Endometrium (tissue), 2 donors: ENCODE results near the gene BCL7A.
"Not testable (repeated sequence)": the region's sequence is repeated elsewhere in the genome, so short reads cannot be mapped to it uniquely, and the experiment has no call there.

Experiments used
- FAIRE-seq: peaks from 2 replicates; lab custom pipeline; 2012; peaks lifted over from hg19 to GRCh38; lab: Jason Lieb, UNC
- donor health status: control.
- donor health status: control.

Gene BCL7A

GRCh38 chr12:122021822-122022392 is at the start of gene BCL7A:
Gene BCL7A (plus strand): TSS chr12:122021884. CDS start chr12:122022092, 208 bp downstream.
- FAIRE-seq, result no peak

GRCh38 chr12:121974026-121974985 is 47.4 kb upstream of the BCL7A start:
- FAIRE-seq, result no peak

- no peak for FAIRE-seq
Measured at GRCh38 chr12:121975021-121975420, 46.7 kb upstream of the BCL7A start.

DNA sequence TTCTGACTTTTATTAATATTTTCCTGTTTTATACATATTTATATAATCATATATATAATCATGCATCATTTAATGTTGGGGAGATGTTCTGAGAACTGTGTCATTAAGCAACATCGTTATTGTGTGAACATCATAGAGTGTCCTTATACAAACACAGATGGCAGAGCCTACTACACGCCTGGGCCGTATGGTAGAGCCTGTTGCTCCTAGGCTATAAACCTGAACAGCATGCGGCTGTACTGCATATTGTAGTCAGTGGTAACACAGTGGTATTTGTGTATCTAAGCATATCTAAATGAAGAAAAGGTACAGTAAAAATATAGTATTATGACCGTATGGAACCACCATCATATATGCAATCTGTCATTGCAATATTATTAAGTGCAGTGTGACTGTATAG is 44.7 kb upstream of the BCL7A start:
- no peak for FAIRE-seq

GRCh38 chr12:121980191-121980891 is 41.3 kb upstream of the BCL7A start:
- FAIRE-seq, result no peak

DNA sequence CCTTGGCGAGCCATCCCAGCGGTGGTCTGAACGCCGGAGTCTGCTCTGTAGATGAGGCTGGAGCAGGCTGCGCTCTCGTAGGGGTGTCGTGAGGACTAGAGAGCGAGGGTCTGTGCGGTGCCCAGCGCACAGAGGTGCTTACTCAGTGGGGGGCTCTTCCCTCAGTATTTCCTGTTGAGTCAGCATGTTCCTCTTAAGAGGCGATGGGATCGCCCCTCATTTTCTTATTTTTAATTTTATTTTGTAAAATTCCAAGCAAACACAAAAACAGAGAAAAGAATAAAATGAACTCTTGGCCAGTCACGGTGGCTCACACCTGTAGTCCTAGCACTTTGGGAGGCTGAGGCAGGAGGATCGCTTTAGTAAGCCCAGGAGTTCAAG is 40.8 kb upstream of the BCL7A start:
- FAIRE-seq, result no peak

GRCh38 chr12:121981456-121981855 is 40.2 kb upstream of the BCL7A start:
- no peak for FAIRE-seq

DNA sequence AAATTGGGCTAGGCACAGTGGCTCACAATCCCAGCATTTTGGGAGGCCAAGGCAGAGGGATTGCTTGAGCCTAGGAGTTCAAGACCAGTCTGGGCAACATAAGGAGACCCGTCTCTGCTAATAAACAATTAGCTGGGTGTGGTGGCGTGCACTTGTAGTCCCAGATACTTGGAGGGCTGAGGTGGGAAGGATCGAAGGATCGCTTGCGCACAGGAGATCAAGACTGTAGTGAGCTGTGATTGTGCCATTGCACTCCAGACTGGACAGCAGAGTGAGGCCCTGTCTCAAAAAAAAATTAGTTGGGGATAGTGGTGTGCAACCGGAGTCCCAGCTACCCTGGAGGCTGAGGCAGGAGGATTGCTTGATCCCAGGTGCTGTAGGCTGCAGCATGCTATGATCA is 38.7 kb upstream of the BCL7A start:
- FAIRE-seq, result no peak

- no peak for FAIRE-seq
Measured at GRCh38 chr12:121983536-121984210, 38.0 kb upstream of the BCL7A start.

DNA sequence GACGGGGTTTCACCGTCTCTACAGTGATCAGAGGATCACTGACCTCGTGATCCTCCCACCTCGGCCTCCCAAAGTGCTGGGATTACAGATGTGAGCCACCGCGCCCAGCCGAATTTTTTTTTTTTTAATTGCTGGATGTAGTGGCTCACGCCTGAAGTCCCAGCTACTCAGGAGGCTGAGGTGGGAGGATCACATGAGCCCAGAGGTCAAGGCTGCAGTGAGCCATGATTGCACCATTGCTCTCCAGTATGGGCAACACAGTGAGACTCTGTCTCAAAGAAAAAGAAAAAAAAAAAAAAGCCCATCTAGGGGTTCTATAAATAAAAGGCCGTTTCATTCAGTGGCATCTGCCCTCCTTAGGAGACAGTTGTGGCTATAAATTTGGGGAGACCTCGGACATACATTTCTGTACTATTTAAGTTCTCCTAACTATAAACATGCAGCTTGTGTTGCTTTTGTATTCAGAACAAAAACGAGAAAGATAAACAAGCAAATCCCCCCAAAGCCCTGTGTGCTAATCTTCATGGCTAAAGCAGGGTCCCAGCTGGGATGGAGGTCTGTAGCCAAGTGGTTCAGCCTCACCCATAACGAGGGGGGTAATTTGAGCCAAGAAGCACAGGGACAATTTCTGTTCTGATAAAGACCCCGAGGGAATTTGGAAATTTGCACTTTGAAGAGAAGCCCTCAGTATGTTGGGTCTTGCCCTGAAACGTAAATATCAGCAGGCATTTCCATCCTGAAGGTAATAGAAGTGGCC is 35.0 kb upstream of the BCL7A start:
- no peak for FAIRE-seq

GRCh38 chr12:121988519-121988918 is 33.2 kb upstream of the BCL7A start:
- not testable (repeated sequence) for FAIRE-seq

- no peak for FAIRE-seq
Measured at GRCh38 chr12:121989276-121990113, 32.2 kb upstream of the BCL7A start.

GRCh38 chr12:121990114-121990647 is 31.5 kb upstream of the BCL7A start:
- no peak for FAIRE-seq

- no peak for FAIRE-seq
Measured at GRCh38 chr12:121990692-121991603, 30.7 kb upstream of the BCL7A start.

DNA sequence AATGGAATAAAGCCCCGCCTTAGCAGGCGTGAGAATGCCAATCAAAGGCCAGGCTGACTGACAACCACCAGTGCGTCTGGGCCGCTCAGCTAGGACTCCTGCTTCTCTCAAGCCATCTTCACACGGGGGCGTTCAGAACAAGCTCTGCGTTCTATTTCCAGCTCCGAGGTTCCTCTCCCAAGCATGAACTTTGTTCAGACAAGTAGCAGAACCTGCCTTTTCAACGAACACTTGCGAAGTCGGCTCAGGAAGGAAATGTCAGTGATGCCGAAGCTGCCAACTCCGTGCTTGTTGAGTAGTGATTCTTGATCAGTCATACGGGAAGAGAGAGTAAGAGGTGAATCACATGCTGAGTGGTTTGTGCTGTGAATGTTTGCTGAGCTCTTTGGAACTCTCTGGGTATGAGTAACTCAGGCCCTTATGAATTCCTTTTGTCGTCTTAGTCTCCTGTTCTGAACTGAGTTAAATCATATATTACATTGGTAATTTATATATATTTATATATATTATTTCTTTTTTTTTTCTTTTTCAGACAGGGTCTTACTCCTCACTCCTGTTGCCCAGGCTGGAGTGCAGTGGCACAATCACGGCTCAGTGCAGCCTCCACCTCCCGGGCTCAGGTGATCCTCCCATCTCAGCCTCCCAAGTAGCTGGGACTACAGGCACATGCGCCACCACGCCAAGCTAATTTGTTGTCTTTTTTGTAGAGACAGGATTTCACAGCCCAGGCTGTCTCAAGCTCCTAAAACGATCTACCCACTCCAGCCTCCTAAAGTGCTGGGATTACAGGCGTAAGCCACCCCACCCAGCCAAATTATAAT is 29.4 kb upstream of the BCL7A start:
- no peak for FAIRE-seq

- FAIRE-seq, result no peak
Measured at GRCh38 chr12:121996050-121996944, 25.4 kb upstream of the BCL7A start.

- FAIRE-seq, result no peak
Measured at GRCh38 chr12:121996945-121997612, 24.6 kb upstream of the BCL7A start.
